Uterus (tissue), 2 donors: ENCODE measurements around the gene RAB3GAP1.

Source experiments
- CTCF ChIP-seq, 4 experiments: fragments of 200-600 bp in 2 of 4; fragments of 450-650 bp in 2 of 4; sonication (generic) in 2 of 4; IDR thresholded peaks; one replicate each; pipeline ENCODE4 v1.5.1; 2016 to 2019; ENCODE audit warnings: antibody characterized with exemption in 4 of 4, mild to moderate bottlenecking in 2 of 4, moderate library complexity in 1 of 4
- POLR2A ChIP-seq, 2 donors: fragments of 450-650 bp; IDR thresholded peaks; one replicate each; pipeline ENCODE4 v1.6.1; 2016; ENCODE audit warnings: antibody characterized with exemption in 2 of 2, mild to moderate bottlenecking in 1 of 2, moderate library complexity in 1 of 2

- no peak for TF ChIP-seq CTCF (IDR thresholded peaks at IDR 0.05)
- no peak for TF ChIP-seq POLR2A (IDR thresholded peaks at IDR 0.05)
Measured at GRCh38 chr2:135144343-135144742, 92.3 kb downstream of the RAB3GAP1 start.
